NCI-H2081 (cell line): ENCODE measurements around the gene FCGR1A.
"Not testable (repeated sequence)": the region's sequence is repeated elsewhere in the genome, so short reads cannot be mapped to it uniquely, and the experiment has no call there.

Experiments
- DNase-seq, 2 experiments: peaks; one replicate each; lab custom pipeline; 2025; lab: John Stamatoyannopoulos, UW

Gene FCGR1A

DNA sequence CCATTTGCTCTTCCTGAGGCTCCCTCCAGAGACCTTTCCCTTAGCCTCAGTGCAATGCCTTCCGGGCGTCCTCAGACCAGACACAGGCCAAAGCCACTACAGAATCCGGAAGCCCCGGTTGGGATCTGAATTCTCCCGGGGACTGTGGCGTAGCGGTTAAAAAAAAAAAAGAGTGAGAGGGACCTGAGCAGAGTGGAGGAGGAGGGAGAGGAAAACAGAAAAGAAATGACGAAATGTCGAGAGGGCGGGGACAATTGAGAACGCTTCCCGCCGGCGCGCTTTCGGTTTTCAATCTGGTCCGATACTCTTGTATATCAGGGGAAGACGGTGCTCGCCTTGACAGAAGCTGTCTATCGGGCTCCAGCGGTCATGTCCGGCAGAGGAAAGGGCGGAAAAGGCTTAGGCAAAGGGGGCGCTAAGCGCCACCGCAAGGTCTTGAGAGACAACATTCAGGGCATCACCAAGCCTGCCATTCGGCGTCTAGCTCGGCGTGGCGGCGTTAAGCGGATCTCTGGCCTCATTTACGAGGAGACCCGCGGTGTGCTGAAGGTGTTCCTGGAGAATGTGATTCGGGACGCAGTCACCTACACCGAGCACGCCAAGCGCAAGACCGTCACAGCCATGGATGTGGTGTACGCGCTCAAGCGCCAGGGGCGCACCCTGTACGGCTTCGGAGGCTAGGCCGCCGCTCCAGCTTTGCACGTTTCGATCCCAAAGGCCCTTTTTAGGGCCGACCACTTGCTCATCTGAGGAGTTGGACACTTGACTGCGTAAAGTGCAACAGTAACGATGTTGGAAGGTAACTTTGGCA, 50.0 kb downstream of the FCGR1A start:
- DNase-seq: not testable (repeated sequence)

DNA sequence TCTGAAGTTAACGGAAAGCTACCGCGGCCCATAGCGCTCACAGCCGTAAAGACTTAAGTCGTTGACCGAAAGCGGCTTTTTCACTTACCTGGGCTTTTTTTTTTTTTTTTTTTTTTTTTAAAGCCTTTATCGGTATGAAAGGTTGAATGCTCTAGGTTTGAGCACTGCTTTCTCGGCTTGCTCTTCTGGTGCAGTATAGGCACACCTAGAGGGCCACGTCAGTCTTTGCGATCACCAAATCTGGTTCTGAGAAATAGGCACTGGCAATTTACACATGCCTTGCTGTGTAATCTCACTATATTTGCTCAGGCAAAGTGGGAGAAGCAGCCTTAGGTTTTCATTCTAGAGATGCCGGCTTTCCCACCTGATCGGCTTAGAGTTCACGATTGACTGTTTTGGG, 50.6 kb downstream of the FCGR1A start:
- DNase-seq: not testable (repeated sequence)

DNA sequence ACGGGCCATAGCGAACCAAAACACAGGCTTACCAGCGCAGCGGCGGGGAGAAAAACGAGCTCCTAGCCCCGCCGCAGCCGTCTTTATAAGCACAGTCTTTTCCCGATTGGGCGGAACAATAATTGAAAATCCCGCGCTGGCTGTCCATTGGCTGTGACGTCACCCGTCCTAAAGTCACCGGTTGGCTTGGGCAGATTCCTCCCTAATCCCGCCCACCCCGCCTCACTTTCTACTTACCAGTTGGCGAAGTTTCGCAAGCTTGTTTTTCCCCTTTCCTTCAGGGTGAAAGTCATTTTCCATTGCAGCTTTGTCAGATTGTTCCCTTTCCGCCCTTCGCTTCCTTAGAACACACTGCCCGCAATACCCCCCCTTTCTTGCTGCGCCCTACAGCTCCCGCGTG, 58.7 kb downstream of the FCGR1A start:
- not testable (repeated sequence) for DNase-seq
